WTC11 (cell line): Measurements from ENCODE around the gene ZNF761. TPM values are rescaled to one million over a fixed set of nuclear protein-coding genes. Genes with fewer than 3 reads are reported as not detected.
"Not testable (repeated sequence)": the region's sequence is repeated elsewhere in the genome, so short reads cannot be mapped to it uniquely, and the experiment has no call there.

ENCODE experiments used
- ATAC-seq: fragments of 200-7000 bp; cut with Tn5 transposase; 2 replicates; pipeline ENCODE4 v1.10.0; 2021; ENCODE audit warnings: mild to moderate bottlenecking, moderate library complexity
- CTCF ChIA-PET: fragments of 300-600 bp; sonication (Branson Sonifier 250); formaldehyde crosslinking; loops from one replicate; lab custom pipeline; 2021; ENCODE audit warnings: antibody characterized with exemption; lab: Charles Lee
- POLR2A ChIA-PET: fragments of 350-600 bp; sonication (Branson Sonifier 250); formaldehyde crosslinking; loops from one replicate; lab custom pipeline; 2021; ENCODE audit warnings: antibody characterized with exemption; lab: Charles Lee
- DNase-seq: peaks from one replicate; pipeline ENCODE4 v3.0.0; 2021; ENCODE audit warnings: low spot score
- H3K27ac Mint-ChIP-seq: 2 replicates; pipeline ENCODE4 v1.8.0; 2021; ENCODE audit warnings: mixed read lengths
- H3K27me3 Mint-ChIP-seq: 2 replicates; pipeline ENCODE4 v1.8.0; 2021; ENCODE audit warnings: low read depth, mild to moderate bottlenecking, moderate library complexity, mixed read lengths
- H3K36me3 Mint-ChIP-seq: 2 replicates; pipeline ENCODE4 v1.8.0; 2021; ENCODE audit warnings: mixed read lengths
- H3K4me1 Mint-ChIP-seq: 2 replicates; pipeline ENCODE4 v1.8.0; 2022; ENCODE audit warnings: mixed read lengths
- H3K4me3 Mint-ChIP-seq: 2 replicates; pipeline ENCODE4 v1.8.0; 2021; ENCODE audit warnings: mild to moderate bottlenecking, moderate library complexity, mixed read lengths
- H3K9me3 Mint-ChIP-seq: 2 replicates; pipeline ENCODE4 v1.8.0; 2021; ENCODE audit warnings: mixed read lengths
- ATF1 ChIP-seq: sonication (generic); formaldehyde crosslinking; IDR thresholded peaks from 2 replicates; pipeline ENCODE4 v1.8.1; 2023; ENCODE audit warnings: mild to moderate bottlenecking, moderate library complexity, missing genetic modification reagents
- GABPB1 ChIP-seq: sonication (generic); formaldehyde crosslinking; IDR thresholded peaks from 2 replicates; pipeline ENCODE4 v1.8.1; 2023; ENCODE audit warnings: mild to moderate bottlenecking, missing genetic modification reagents
- HMGA2 ChIP-seq: fragments of 250-450 bp; sonication (Bioruptor Pico); IDR thresholded peaks from 2 replicates; pipeline ENCODE4 v1.4.0; 2021; ENCODE audit warnings: mild to moderate bottlenecking, moderate library complexity
- MYBL2 ChIP-seq: sonication (generic); formaldehyde crosslinking; IDR thresholded peaks from 2 replicates; pipeline ENCODE4 v1.8.1; 2023; ENCODE audit warnings: mild to moderate bottlenecking, moderate library complexity, missing genetic modification reagents
- NR1H2 ChIP-seq: sonication (generic); formaldehyde crosslinking; IDR thresholded peaks from 2 replicates; pipeline ENCODE4 v1.9.0; 2021; ENCODE audit warnings: mild to moderate bottlenecking, moderate library complexity, missing genetic modification reagents
- NR3C1 ChIP-seq: sonication (generic); formaldehyde crosslinking; conservative IDR thresholded peaks from 2 replicates; pipeline ENCODE4 v1.8.1; 2023; ENCODE audit warnings: low read depth, mild to moderate bottlenecking, missing genetic modification reagents
- OVOL2 ChIP-seq: fragments of 250-450 bp; sonication (Bioruptor Pico); IDR thresholded peaks from 2 replicates; pipeline ENCODE4 v1.9.0; 2021; ENCODE audit warnings: mild to moderate bottlenecking, borderline replicate concordance
- SMAD3 ChIP-seq: sonication (generic); formaldehyde crosslinking; IDR thresholded peaks from 2 replicates; pipeline ENCODE4 v1.8.0; 2022; ENCODE audit warnings: missing genetic modification reagents, mild to moderate bottlenecking, borderline replicate concordance
- SOX15 ChIP-seq: fragments of 250-450 bp; sonication (Bioruptor Pico); IDR thresholded peaks from 2 replicates; pipeline ENCODE4 v1.9.0; 2021; ENCODE audit warnings: mild to moderate bottlenecking
- ZNF263 ChIP-seq: sonication (generic); formaldehyde crosslinking; IDR thresholded peaks from 2 replicates; pipeline ENCODE4 v1.8.1; 2022; ENCODE audit warnings: low read depth, mild to moderate bottlenecking, moderate library complexity, missing genetic modification reagents
- ZNF396 ChIP-seq: fragments of 250-450 bp; sonication (Bioruptor Pico); IDR thresholded peaks from 2 replicates; pipeline ENCODE4 v1.8.0; 2021; ENCODE audit warnings: mild to moderate bottlenecking, moderate library complexity, borderline replicate concordance
- ZNF423 ChIP-seq: fragments of 250-450 bp; sonication (Bioruptor Pico); IDR thresholded peaks from 2 replicates; pipeline ENCODE4 v2.1.2; 2022; ENCODE audit warnings: mild to moderate bottlenecking, moderate library complexity
- total RNA-seq: library from RNA; stranded (reverse); gene quantifications from 3 replicates; pipeline ENCODE4 v1.2.3, GENCODE V29; 2021
- TF ChIP-seq, protein P1 (sequence below): sonication (generic); formaldehyde crosslinking; conservative IDR thresholded peaks from 2 replicates; pipeline ENCODE4 v1.8.1; 2022; ENCODE audit warnings: mild to moderate bottlenecking, missing genetic modification reagents
- TF ChIP-seq, protein P2 (sequence below): sonication (generic); formaldehyde crosslinking; IDR thresholded peaks from 2 replicates; pipeline ENCODE4 v1.8.1; 2023; ENCODE audit warnings: mild to moderate bottlenecking, missing genetic modification reagents, moderate library complexity

Gene ZNF761
- total RNA-seq, 1 experiment from 2014 or later, result 29.7 TPM

DNA sequence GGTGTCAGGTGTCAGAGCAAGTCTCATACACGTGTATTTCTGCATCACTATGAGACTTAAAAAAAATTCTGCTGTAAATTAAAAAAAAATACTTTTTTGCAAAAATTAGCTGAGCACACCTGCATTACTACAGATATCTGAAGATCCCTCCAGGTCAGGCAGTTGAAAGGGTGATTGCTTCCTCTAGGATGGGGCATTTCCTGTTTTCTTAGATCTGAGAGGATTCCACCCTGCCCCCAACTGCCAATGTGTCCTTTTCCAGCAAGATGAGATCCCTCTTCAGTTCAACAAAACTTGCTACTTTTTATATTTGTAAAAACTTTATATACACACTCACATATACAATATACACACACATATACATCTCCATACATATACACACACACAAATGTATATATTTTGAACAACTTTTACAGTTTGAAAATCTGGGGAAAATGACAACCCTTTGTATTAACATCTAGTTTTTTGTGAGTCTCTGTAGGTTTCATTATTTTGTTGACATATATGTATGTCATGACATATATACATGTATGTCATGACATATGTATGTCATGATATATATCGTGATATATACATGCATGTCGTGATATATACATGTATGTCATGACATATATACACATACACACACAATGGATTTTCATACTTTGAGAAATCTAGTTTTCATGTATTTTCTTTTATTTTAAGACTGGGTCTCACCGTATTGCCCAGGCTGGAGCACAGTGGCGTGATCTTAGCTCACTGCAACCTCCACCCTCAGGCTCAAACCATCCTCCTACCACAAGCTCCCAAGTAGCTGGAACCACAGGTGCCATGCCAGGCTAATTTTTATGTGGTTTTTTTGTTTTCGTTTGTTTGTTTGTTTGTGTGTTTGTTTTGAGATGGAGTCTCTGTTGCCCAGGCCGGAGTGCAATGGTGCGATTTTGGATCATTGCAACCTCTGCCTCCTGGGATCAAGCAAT, 53.5 kb downstream of the ZNF761 start:
- POLR2A ChIA-PET, result no interaction called here
- peaks cover 75% of the 10 kb centered on the region for H3K36me3 Mint-ChIP-seq
- H3K27ac Mint-ChIP-seq, result no peak overlapping the region
- H3K4me3 Mint-ChIP-seq, result no peak overlapping the region
- TF ChIP-seq ZNF423 (CRISPR knock-in tag) (no peak), SMAD3 (CRISPR knock-in tag) (no peak)
- H3K9me3 Mint-ChIP-seq, result peaks cover 36% of the 10 kb centered on the region
- DNase-seq (no peak), ATAC-seq (peak; percentile 18; the same call in 1 of the 2 replicates)
- H3K4me1 Mint-ChIP-seq, result peaks cover 24% of the 10 kb centered on the region
- H3K27me3 Mint-ChIP-seq, result peaks cover 3% of the 10 kb centered on the region; the same call in 1 of the 2 replicates
- CTCF ChIA-PET, result interaction anchor here (1.6 kb wide), 1 partner anchor 11 kb away, joined by 4 read pairs; no protein-coding TSS in a partner anchor

DNA sequence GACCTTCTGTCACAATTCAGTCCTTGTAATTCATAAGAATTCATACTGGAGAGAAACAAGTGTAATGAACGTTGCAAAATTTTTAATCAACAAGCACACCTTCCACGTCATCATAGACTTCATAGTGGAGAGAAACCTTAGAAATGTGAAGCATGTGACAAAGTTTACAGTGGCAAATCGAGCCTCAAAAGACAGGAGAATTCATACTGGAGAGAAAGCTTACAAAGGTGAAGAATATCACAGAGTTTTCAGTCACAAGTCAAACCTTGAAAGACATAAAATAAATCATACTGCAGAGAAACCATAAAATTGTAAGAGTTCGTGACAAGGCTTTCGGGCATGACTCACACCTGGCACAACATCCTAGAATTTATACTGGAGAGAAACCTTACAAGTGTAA, 60.4 kb downstream of the ZNF761 start:
- Mint-ChIP-seq H3K27ac (no peak overlapping the region), H3K36me3 (peaks cover 62% of the 10 kb centered on the region), H3K4me3 (no peak overlapping the region)
- TF ChIP-seq ZNF263 (CRISPR knock-in tag) (no peak), ATF1 (no peak), SOX15 (CRISPR knock-in tag) (no peak), ZNF396 (CRISPR knock-in tag) (no peak), HMGA2 (no peak), NR3C1 (CRISPR knock-in tag) (no peak), MYBL2 (no peak), OVOL2 (CRISPR knock-in tag) (no peak), NR1H2 (CRISPR knock-in tag) (no peak)
- TF ChIP-seq, protein P1, sequence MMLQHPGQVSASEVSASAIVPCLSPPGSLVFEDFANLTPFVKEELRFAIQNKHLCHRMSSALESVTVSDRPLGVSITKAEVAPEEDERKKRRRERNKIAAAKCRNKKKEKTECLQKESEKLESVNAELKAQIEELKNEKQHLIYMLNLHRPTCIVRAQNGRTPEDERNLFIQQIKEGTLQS, result no peak
- TF ChIP-seq, protein P2, sequence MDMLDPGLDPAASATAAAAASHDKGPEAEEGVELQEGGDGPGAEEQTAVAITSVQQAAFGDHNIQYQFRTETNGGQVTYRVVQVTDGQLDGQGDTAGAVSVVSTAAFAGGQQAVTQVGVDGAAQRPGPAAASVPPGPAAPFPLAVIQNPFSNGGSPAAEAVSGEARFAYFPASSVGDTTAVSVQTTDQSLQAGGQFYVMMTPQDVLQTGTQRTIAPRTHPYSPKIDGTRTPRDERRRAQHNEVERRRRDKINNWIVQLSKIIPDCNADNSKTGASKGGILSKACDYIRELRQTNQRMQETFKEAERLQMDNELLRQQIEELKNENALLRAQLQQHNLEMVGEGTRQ (CRISPR knock-in tag), result no peak
- TF ChIP-seq, all 79 proteins: peak for 0
- Mint-ChIP-seq H3K27me3 (no peaks in the 10 kb centered on the region), H3K9me3 (peaks cover 38% of the 10 kb centered on the region), H3K4me1 (peaks cover under 1% of the 10 kb centered on the region; the same call in 1 of the 2 replicates)
- CTCF ChIA-PET, result no interaction called here
- ATAC-seq, result no peak
- no peak for DNase-seq
- POLR2A ChIA-PET, result no interaction called here

DNA sequence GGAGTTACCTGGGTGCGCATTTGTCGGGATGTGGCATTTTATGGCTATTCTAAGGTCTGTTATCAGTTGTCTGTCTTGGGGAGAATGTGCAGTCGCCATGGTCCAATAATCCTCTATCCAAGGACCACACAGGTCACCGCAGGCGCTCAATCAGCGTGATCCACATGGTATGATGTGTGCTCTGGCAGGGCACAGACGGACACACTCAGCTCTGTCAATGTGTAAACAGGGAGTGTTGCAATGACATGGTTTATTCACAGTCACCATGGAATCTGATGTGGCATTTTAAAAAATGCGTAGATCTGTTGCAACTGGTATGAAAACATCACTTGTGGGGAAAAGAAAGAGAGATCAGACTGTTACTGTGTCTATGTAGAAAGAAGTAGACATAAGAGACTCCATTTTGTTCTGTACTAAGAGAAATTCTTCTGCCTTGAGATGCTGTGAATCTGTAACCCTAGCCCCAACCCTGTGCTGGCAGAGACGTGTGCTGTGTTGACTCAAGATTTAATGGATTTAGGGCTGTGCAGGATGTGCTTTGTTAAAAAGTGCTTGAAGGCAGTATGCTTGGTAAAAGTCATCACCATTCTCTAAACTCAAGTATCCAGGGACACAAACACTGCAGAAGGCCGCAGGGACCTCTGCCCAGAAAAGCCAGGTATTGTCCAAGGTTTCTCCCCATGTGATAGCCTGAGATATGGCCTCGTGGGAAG, 65.7 kb downstream of the ZNF761 start:
- POLR2A ChIA-PET, H3K4me3 Mint-ChIP-seq, H3K27ac Mint-ChIP-seq, CTCF ChIA-PET, H3K27me3 Mint-ChIP-seq, ATAC-seq, DNase-seq: not testable (repeated sequence)
- H3K4me1 Mint-ChIP-seq, result peaks cover 14% of the 10 kb centered on the region
- H3K36me3 Mint-ChIP-seq, result peaks cover 20% of the 10 kb centered on the region
- peaks cover 16% of the 10 kb centered on the region for H3K9me3 Mint-ChIP-seq
- peak; percentile 74 for TF ChIP-seq GABPB1 (CRISPR knock-in tag)

DNA sequence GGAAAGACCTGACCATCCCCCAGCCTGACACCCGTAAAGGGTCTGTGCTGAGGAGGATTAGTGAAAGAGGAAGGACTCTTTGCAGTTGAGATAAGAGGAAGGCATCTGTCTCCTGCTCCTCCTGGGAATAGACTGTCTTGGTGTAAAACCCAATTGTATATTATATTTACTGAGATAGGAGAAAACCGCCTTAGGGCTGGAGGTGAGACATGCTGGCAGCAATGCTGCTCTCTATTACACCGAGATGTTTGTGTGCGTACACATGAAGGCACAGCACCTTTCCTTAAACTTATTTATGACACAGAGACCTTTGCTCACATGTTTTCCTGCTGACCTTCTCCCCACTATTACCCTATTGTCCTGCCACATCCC, 66.2 kb downstream of the ZNF761 start:
- ATAC-seq, H3K4me3 Mint-ChIP-seq: not testable (repeated sequence)

DNA sequence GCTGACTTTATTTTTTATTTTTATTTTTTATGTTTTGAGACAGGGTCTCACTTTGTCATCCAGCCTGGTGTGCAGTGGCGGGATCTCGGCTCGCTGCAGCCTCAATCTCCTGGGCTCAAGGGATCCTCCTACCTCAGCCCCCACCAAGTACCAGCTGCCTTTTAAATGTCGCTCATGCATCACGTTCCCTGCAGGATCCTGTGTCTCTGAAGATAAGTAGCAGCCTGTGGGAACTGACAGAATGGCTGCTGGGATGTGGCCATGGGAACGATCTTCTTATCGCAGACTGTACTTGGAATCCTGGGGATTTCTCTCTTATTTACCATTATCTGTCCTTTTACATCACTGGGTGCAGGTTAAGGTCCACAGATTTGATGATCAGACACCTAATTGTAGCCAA, 71.4 kb downstream of the ZNF761 start:
- H3K27me3 Mint-ChIP-seq, H3K27ac Mint-ChIP-seq, H3K9me3 Mint-ChIP-seq, DNase-seq, H3K36me3 Mint-ChIP-seq, POLR2A ChIA-PET, ATAC-seq: not testable (repeated sequence)
- peaks cover 28% of the 10 kb centered on the region for H3K4me1 Mint-ChIP-seq
- CTCF ChIA-PET, result interaction anchor here (1.2 kb wide), 1 partner anchor 9 kb away, joined by 3 read pairs; no protein-coding TSS in a partner anchor
- peak overlapping the region; percentile 58 for H3K4me3 Mint-ChIP-seq

More for the DNA sequence above, 66.2 kb downstream of the ZNF761 start:
- H3K27me3 Mint-ChIP-seq, H3K27ac Mint-ChIP-seq, CTCF ChIA-PET, POLR2A ChIA-PET, DNase-seq: not testable (repeated sequence)
- H3K4me1 Mint-ChIP-seq, result peaks cover 14% of the 10 kb centered on the region
- H3K9me3 Mint-ChIP-seq, result peaks cover 11% of the 10 kb centered on the region
- H3K36me3 Mint-ChIP-seq, result peaks cover 15% of the 10 kb centered on the region

DNA sequence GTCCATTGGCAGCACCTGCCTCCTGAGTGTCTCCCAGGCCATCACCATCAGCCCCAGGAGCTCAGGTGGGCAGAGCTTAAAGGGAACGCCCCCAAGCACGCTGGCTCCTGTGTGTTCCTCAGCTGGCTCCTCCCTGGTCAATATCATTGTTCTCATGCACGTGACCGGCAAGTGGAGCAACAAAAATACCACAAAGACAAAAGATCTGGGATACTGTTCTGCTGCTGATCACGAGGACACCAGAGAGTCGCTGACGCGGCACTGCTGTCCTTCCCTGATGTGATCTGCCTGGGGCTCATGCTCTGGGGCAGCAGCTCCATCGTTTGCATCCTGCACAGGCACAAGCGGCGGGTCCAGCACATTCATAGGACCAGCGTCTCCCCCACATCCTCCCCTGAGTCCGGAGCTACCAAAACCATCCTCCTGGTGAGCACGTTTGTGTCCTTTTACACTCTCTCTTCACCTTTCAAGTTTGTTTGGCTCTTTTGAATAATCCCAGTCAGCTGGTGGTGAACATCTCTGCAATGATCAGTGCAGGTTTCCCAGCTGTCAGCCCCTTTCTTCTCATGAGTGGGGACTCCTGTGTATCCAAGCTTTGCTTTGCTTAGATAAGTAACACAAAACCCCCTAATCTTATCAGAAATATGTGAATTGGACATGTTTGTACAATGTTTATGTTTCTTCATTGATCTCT, 72.0 kb downstream of the ZNF761 start:
- H3K9me3 Mint-ChIP-seq, POLR2A ChIA-PET, H3K36me3 Mint-ChIP-seq, H3K27ac Mint-ChIP-seq, DNase-seq, H3K27me3 Mint-ChIP-seq: not testable (repeated sequence)
- Mint-ChIP-seq H3K4me1 (peaks cover 24% of the 10 kb centered on the region), H3K4me3 (peak overlapping the region; percentile 58)
- CTCF ChIA-PET, result interaction anchor here (0.7 to 1.2 kb wide), 6 partner anchors 8 to 289 kb away, joined by 3 to 4 read pairs (median 3); no protein-coding TSS in a partner anchor
- peak; percentile 87 for ATAC-seq
